Cardiac muscle cell (in vitro differentiated cells and primary cell): ENCODE results near the gene RASEF. TPM values are rescaled to one million over a fixed set of nuclear protein-coding genes. Genes with fewer than 3 reads are reported as not detected.
A peak's percentile ranks its signal among the peaks of the same experiment; 100 is the strongest.

ENCODE experiments used
- DNase-seq, 2 donors: peaks; one replicate each; pipeline versions ENCODE4 v3.0.0 to v3.0.0-alpha.2; 2010 to 2017; ENCODE audit warnings: low read depth in 1 of 2, low spot score in 1 of 2
- H3K27ac ChIP-seq: fragments of 200-600 bp; sonication (generic); 2 replicates; pipeline ENCODE4 v1.5.1; 2016
- H3K27me3 ChIP-seq: fragments of 200-600 bp; sonication (generic); 2 replicates; pipeline ENCODE4 v1.6.0; 2016; ENCODE audit warnings: control low read depth
- H3K36me3 ChIP-seq: fragments of 200-600 bp; sonication (generic); 2 replicates; pipeline ENCODE4 v1.5.1; 2016; ENCODE audit warnings: control low read depth
- H3K4me1 ChIP-seq: fragments of 200-600 bp; sonication (generic); 2 replicates; pipeline ENCODE4 v1.8.1; 2017; ENCODE audit warnings: low read depth, mild to moderate bottlenecking, mixed run types
- H3K4me3 ChIP-seq: fragments of 200-600 bp; sonication (generic); 2 replicates; pipeline ENCODE4 v1.5.1; 2016; ENCODE audit warnings: mild to moderate bottlenecking
- H3K9me3 ChIP-seq: fragments of 200-600 bp; sonication (generic); 2 replicates; pipeline ENCODE4 v1.5.1; 2017; ENCODE audit warnings: low read depth, mild to moderate bottlenecking, control low read depth
- CTCF ChIP-seq: IDR thresholded peaks from 2 replicates; pipeline ENCODE4 v1.5.1; 2012; ENCODE audit warnings: low read depth, mild to moderate bottlenecking, low read length
- polyA plus RNA-seq: library from polyadenylated mRNA; unstranded; fragments of >200 nt; fragmentation: Nextera tagmentation; extraction: Ambion mirVana; gene quantifications from 2 replicates; pipeline ENCODE4 v1.2.1, GENCODE V29; 2016
- total RNA-seq: library from RNA; depleted of rRNA; stranded (reverse); fragments of >200 nt; gene quantifications from 2 replicates; pipeline ENCODE4 v1.2.3, GENCODE V29; 2016

Gene RASEF
- total and polyA plus RNA-seq, 2 experiments from 2014 or later = 0.27 to 0.33 TPM

- no peak overlapping the region for H3K4me3 ChIP-seq
- peaks cover 33% of the 10 kb centered on the region for H3K27me3 ChIP-seq
- H3K4me1 ChIP-seq = no peaks in the 10 kb centered on the region
- peak; percentile 83 to 92 for DNase-seq
- peak; percentile 87 for TF ChIP-seq CTCF
- H3K36me3 ChIP-seq = no peaks in the 10 kb centered on the region
- no peak overlapping the region for H3K27ac ChIP-seq
- H3K9me3 ChIP-seq = no peaks in the 10 kb centered on the region
Measured at GRCh38 chr9:82961504-82962125, 101.3 kb downstream of the RASEF start.

GRCh38 chr9:82957529-82958379 is 105.2 kb downstream of the RASEF start:
- no peak for TF ChIP-seq CTCF
- Histone ChIP-seq H3K9me3 (no peaks in the 10 kb centered on the region), H3K27ac (no peak overlapping the region), H3K4me1 (no peaks in the 10 kb centered on the region), H3K4me3 (no peak overlapping the region), H3K27me3 (peaks cover 10% of the 10 kb centered on the region), H3K36me3 (no peaks in the 10 kb centered on the region)
- DNase-seq = no peak

- Histone ChIP-seq H3K4me3 (no peak overlapping the region), H3K4me1 (no peaks in the 10 kb centered on the region), H3K9me3 (no peaks in the 10 kb centered on the region), H3K27me3 (peaks cover 19% of the 10 kb centered on the region), H3K36me3 (no peaks in the 10 kb centered on the region), H3K27ac (no peak overlapping the region)
- DNase-seq = peak in 1 of 2 donors; percentile 6
- no peak for TF ChIP-seq CTCF
Measured at GRCh38 chr9:82949203-82949602, 113.7 kb downstream of the RASEF start.

GRCh38 chr9:82940376-82940775 is 122.6 kb downstream of the RASEF start:
- TF ChIP-seq CTCF = no peak
- H3K4me3 ChIP-seq = no peak overlapping the region
- H3K27me3 ChIP-seq = no peaks in the 10 kb centered on the region
- no peak for DNase-seq
- H3K36me3 ChIP-seq = no peaks in the 10 kb centered on the region
- no peak overlapping the region for H3K27ac ChIP-seq
- no peaks in the 10 kb centered on the region for H3K9me3 ChIP-seq
- no peaks in the 10 kb centered on the region for H3K4me1 ChIP-seq

- no peaks in the 10 kb centered on the region for H3K4me1 ChIP-seq
- no peak overlapping the region for H3K4me3 ChIP-seq
- H3K9me3 ChIP-seq = no peaks in the 10 kb centered on the region
- DNase-seq = no peak
- no peak for TF ChIP-seq CTCF
- no peaks in the 10 kb centered on the region for H3K36me3 ChIP-seq
- H3K27me3 ChIP-seq = no peaks in the 10 kb centered on the region
- H3K27ac ChIP-seq = no peak overlapping the region
Measured at GRCh38 chr9:82939451-82939850, 123.5 kb downstream of the RASEF start.
